ENCODE measurements around the gene SLFN13.
"Not testable (repeated sequence)": the region's sequence is repeated elsewhere in the genome, so short reads cannot be mapped to it uniquely, and the experiment has no call there.

Gene SLFN13

GRCh38 chr17:35432176-35433074 lies 16.1 kb downstream of the SLFN13 start, which contains the start of gene SLFN12:
Gene SLFN12, minus strand, starts transcription at chr17:35432500. Its CDS starts 9,472 bp downstream, at chr17:35423028.
- DNase-seq: peak in 1 of 2 donors; percentile 17

GRCh38 chr17:35429702-35430101 lies 18.9 kb downstream of the SLFN13 start:
- no peak for DNase-seq

- no peak for DNase-seq
Measured at GRCh38 chr17:35428229-35428628, 20.3 kb downstream of the SLFN13 start.

GRCh38 chr17:35423761-35424160 lies 24.8 kb downstream of the SLFN13 start:
- no peak for DNase-seq

- not testable (repeated sequence) for DNase-seq
Measured at GRCh38 chr17:35421069-35421468, 27.5 kb downstream of the SLFN13 start.

GRCh38 chr17:35416659-35417058 lies 31.9 kb downstream of the SLFN13 start:
- no peak for DNase-seq

- not testable (repeated sequence) for DNase-seq
Measured at GRCh38 chr17:35414707-35415106, 33.9 kb downstream of the SLFN13 start.

GRCh38 chr17:35414247-35414646 lies 34.3 kb downstream of the SLFN13 start:
- DNase-seq: no peak

- no peak for DNase-seq
Measured at GRCh38 chr17:35407531-35407930, 41.0 kb downstream of the SLFN13 start.

- no peak for DNase-seq
Measured at GRCh38 chr17:35406568-35406967, 42.0 kb downstream of the SLFN13 start.

- no peak for DNase-seq
Measured at GRCh38 chr17:35404360-35404759, 44.2 kb downstream of the SLFN13 start.

GRCh38 chr17:35393783-35394182 lies 54.8 kb downstream of the SLFN13 start:
- DNase-seq: not testable (repeated sequence)

GRCh38 chr17:35390663-35391062 lies 57.9 kb downstream of the SLFN13 start:
- no peak for DNase-seq

- no peak for DNase-seq
Measured at GRCh38 chr17:35390156-35390555, 58.4 kb downstream of the SLFN13 start.

GRCh38 chr17:35387496-35387895 lies 61.1 kb downstream of the SLFN13 start:
- no peak for DNase-seq

Data from hippocampal formation (tissue), 2 donors.